ENCODE measurements around the gene PDCD2L.

- TF ChIP-seq EZH2 (IDR thresholded peaks at IDR 0.05; ENCODE audit: borderline replicate concordance, low read depth, low read length, poor library complexity, severe bottlenecking) (no peak), CTCF (conservative IDR thresholded peaks at IDR 0.05; ENCODE audit: low read depth, low read length) (no peak)
Observed at GRCh38 chr19:34432797-34433196, 28.6 kb downstream of the PDCD2L start.
